ENCODE measurements around the gene MAPK13. TPM values are rescaled to one million over a fixed set of nuclear protein-coding genes. Genes with fewer than 3 reads are reported as not detected.
"Not testable (repeated sequence)": the region's sequence is repeated elsewhere in the genome, so short reads cannot be mapped to it uniquely, and the experiment has no call there.

MAPK13 gene
- total RNA-seq = 1.3 and 2.5 TPM in 2 replicates

DNA sequence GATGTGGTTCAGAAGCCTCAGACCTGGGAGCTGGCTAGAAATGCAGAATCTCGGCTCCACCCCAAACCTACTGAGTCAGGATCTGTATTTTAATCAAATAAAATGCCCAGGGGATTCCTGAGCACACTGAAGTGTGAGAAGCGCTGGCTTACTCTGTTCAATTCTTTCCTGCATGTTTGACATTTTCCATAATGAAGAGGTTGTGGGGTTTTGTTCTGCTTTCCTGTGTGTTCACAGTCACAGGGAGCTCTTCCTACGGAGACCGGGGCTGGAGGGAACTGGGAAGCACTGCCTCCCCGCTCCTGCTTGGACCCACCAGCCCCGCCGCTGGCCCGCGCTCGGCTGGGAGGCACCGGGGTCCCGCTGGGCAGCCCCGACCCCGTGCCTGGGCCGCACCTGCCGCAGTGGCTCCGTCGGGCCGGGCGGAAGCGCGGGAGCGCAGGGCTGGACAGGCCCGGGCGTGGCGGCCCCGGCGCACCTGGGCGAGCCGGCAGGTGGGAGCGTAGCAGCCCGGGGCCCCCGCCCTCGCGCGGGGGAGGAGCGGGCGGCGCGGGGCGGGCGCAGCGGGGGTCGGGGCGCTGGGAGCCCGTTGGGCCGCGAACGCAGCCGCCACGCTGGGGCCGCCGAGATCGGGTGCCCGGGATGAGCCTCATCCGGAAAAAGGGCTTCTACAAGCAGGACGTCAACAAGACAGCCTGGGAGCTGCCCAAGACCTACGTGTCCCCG, at the start of gene MAPK13:
Gene MAPK13, plus strand, starts transcription at position 573 of the 726 bp plus-strand sequence. Its CDS starts 70 bp downstream, at position 643.
- no peak for DNase-seq (ENCODE audit: low read depth, low spot score)

DNA sequence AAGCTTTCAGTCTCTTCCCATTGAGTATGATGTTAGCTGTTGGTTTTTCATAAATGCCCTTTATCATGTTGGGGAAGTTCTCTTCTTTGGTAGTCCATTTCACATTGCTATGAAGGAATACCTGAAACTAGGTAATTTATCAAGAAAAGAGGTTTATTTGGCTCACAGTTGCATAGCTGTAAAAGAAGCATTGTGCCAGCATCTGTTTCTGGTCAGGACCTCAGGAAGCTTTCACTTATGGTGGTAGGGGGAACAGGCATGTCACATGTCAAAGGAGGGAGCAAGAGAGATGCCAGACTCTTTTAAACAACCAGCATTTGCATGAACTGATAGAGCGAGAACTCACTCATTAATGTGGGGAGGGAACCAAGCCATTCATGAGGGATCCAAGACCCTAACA, 48.0 kb upstream of the MAPK13 start:
- no peak for DNase-seq (ENCODE audit: low read depth, low spot score)

DNA sequence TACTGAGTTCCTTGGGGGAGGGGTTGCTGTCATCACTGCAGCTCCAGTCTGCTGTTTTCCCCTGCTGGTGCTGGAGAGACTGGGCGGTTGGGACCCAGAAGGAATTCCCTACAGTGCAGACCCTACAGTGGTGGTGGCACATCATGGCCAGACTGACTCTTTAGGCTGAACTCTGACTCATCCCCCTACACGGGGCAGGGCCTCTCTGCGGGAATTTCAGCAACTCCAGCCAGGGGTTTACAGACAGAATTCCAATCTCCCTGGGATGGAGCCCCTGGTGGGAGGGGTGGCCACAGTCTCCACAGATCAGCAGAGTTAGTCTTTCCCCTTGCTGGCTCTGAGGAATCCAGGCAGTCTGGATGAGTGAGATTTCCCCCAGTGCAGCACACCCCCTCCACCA, 46.9 kb upstream of the MAPK13 start:
- DNase-seq (ENCODE audit: low read depth, low spot score) = no peak

DNA sequence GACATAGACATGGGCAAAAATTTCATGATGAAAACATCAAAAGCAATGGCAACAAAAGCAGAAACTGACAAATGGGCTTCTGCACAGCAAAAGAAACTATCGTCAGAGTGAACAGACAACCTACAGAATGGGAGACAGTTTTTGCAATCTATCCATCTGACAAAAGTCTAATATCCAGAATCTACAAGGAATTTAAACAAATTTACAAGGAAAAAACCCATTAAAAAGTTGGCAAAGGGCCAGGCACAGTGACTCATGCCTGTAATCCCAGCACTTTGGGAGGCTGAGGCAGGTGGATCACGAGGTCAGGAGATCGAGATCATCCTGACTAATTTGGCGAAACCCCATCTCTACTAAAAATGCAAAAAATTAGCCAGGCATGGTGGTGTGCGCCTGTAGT, 42.1 kb upstream of the MAPK13 start:
- DNase-seq (ENCODE audit: low read depth, low spot score) = not testable (repeated sequence)

DNA sequence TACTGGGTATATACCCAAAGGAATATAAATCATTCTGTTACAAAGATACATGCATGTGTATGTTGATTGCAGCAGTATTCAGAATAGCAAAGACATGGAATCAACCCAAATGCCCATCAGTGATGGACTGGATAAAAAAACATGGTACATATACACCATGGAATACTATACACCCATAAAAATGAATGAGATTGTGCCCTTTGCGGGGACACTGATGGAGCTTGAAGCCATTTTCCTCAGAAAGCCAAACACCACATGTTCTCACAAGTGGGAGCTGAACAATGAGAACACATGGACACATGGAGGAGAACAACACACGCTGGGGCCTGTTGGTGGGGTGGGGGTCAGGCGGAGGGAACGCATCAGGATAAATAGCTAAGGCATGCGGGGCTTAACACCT, 41.3 kb upstream of the MAPK13 start:
- no peak for DNase-seq (ENCODE audit: low read depth, low spot score)

DNA sequence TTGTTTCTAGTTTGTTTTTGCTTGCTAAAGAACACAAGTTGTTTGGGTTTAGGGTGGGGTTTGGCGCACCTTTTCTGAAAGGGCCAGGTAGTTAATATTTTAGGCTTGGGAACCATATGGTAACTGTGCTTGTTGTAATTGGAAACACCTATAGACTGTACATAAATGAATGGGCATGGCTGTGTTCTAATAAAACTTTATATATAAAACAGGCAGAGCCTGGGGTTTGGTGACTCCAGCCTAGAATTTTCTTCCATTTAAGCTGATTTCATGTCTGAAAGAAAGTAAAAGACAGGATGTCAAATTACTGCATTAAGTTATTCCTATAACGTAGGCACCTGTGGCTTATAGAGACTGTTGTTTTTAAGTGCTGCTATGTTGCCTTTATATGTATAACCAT, 36.1 kb upstream of the MAPK13 start:
- DNase-seq (ENCODE audit: low read depth, low spot score) = no peak

DNA sequence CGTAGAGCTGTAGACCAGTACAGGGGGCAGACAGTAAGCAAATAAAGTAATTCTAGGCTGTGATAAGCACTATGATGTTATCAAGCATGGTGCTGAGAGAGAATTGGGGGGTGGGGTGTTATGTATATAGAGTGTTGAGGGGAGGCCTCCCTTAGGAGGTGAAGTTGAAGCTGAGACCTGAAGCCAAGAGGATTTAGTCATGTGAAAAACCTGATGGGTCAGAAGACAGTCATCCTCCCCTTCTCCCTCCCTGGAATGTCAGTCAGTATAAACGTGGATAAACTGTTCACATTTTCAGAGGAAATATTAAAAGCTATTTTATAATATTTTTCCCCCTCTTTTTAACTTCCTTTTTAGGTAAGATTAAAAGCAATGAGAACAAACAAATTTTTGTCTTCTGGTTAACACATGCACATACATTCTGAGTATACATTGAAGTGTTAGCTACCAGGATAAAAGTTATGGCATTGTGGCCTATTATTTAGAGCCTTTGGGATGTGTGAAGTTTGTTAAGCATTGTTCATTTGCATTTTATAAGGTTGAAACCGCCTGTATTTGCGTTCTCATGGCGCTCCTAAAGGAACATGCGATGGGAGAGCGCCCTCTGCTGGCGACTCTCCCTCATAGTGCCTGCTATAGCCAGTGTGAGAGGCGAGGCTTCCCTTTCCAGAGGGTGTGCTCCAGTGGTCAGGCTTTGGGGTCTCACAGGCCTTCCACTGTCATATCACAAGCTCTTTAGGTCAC, 35.4 kb upstream of the MAPK13 start:
- DNase-seq (ENCODE audit: low read depth, low spot score) = peak; percentile 26

DNA sequence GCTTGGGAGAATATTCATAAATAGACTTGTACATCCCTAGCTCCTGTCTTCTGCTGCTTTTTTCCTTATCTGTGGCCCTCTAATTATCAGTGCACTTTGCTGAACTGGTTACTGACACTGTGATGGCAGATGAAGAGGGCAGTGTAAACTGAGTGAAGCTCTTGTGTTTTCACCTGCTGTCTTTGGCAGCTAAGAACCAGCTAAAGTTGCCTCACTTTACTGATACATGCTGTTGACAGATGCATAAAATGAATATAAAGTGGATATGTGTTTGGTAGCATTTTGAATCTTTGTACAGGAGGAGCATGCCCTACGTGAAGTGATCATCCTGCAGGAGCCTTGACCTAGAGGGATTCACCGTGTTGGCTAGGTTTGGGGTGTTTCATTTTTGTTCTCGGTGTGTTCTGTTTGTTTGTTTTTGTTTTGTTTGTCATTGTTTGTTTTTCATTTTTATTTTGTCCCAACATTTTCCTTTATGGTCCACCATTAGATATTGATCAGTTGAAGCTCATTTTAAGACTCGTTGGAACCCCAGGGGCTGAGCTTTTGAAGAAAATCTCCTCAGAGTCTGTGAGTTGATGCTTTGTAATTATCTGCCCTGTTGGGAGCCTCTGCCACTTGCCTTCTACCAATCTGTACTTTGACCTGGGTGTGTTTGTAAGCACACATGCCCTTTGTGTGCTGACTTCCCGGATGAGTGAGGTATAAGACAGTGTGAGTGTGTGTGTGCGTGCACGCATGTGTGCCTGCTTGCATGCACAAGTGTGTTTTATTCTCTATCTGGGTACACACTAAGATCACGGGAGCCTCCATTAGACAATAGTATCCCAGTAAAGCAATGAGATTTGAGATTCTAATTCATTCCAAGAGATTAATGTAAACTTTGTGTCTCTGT, 34.6 kb upstream of the MAPK13 start:
- no peak for DNase-seq (ENCODE audit: low read depth, low spot score)

DNA sequence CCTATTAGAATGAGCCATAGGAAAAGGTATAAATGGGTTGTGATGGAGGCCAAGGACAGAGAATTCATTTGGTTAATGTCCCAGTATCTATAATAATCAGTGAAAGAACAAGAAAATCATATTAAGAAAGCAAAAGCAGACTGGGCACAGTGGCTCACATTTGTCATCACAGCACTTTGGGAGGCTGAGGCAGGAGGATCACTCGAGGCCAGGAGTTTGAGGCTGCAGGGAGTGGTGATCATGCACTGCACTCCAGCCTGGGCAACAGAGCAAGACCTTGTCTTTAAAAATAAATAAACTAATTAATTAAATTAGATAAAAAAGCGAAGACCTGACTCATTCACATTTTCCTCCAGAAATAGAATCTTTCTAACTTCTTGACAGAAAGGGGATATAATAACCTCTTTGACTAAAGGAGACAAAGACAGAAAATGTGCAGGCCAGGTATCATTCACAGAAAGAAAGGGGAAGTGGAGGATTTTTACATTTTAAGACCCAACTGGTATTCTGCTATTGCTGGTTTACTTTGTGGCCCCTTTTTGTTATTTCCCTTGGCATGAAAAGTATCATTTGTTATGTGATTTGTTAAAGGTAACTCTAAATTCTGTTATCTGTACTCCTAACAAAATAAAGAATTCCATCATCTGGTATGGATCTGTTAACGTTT, 31.9 kb upstream of the MAPK13 start:
- DNase-seq (ENCODE audit: low read depth, low spot score) = no peak

DNA sequence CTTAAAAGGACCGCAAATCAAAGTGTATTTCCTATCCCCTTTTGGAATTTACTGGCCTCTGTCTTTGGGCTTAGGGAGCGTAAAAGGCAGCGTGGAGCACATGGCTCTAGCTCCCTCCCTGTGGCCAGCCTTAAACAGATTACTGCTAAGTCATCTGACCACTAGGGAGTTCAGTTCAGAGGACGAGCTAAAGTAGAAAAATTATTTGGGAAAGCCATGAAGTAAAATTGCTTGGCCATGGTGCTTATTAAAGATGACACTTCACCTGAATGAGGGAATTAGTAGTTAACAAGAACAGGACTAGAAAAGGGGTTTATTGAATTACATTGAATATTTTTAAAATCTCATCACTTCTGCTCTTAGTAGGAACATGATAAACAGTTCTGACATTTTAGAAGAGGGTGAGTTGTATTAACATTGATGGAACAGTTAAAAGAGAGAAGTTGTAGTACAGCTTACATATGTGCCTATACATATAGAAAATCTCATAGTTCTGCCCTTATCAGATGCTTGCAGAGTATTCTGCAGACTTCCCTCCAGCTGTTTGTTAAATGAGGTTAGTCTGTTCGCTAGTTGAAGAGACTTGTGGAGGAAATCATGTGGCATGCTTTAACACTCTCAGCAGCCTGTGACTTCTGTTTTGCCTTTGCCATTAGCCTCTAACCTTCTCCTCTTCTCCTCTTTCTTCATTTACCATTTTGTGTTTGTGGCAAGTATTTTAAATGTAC, 31.2 kb upstream of the MAPK13 start:
- DNase-seq (ENCODE audit: low read depth, low spot score) = no peak

DNA sequence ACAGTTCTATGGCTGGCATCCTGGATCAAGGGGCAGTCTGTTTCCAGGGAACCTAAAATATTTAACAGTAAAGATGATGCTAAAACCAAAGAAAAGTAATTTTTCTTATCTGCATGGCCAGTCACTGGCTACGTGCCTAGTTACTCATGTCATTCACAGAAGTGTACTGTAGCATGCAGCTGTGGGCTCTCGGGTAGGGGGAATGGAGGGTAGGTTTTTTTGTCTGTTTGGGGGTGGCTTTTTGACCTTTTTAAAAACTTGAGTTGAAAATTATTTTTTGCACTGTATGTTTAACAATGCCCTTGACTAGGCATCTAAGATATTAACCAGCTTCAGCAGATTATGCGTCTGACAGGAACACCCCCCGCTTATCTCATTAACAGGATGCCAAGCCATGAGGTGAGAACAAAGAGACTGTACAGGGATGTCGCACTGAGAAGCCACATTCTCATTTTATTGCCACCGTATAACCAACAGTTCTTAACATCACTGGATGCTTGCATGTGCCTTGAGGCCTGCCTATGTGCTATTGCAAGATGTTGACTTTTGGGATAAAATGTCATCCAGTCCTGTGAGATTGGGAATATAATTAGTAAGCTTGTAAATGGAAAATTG, 30.3 kb upstream of the MAPK13 start:
- no peak for DNase-seq (ENCODE audit: low read depth, low spot score)

DNA sequence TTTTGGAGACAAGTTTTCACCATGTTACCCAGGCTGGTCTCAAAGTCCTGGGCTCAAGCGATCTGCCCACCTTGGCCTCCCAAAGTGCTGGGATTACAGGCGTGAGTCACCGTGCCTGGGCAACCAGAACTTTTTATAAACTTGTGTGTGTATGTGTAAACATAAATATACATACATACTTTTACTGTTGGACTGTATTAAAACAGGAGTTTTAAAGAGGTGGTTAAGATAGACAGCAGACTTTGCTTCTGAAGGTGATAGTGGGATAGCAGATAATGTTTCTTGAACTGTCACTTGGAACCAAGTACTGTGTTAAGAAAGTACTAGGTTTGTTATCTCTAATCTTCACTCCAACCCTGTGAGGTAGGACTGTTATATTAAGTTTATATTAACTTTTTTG, 28.6 kb upstream of the MAPK13 start:
- DNase-seq (ENCODE audit: low read depth, low spot score) = no peak

DNA sequence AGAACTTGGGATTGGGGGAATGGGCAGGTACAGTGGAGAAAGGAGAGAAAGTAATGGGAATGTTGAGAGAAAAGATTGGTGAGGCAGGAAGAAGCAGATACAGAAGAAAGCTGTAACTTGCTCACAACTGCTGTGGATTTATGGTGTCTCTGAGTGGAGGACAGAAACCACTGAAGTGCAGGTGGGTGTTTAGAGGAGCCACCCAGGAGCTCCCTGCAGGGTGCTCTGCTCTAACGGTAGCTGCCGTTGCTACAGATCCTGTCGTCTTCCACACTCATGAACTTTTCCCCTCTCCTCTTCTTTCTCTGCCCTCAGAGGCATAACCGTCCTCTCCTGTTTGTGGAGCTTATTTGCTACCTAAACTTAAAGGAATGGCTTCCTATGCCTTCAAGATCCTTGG, 27.5 kb upstream of the MAPK13 start:
- DNase-seq (ENCODE audit: low read depth, low spot score) = no peak

DNA sequence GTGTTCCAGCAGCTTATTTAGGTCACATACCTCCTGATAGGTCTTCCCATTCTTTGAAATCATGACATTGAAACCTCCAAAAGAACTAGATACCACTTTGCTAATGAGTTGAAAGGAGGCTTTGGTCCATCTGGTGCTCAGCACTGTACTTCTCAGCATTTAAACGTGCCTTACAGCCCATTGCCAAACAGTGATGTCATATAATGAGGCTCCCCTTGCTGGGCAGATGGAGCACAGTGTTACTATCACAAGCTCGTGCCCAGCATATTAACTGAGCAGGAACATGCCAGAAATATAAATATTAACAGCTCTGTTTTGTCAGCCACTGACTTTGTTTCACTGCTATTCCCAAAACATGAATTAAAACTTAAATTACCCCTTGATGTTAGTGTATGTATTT, 25.5 kb upstream of the MAPK13 start:
- DNase-seq (ENCODE audit: low read depth, low spot score) = no peak

DNA sequence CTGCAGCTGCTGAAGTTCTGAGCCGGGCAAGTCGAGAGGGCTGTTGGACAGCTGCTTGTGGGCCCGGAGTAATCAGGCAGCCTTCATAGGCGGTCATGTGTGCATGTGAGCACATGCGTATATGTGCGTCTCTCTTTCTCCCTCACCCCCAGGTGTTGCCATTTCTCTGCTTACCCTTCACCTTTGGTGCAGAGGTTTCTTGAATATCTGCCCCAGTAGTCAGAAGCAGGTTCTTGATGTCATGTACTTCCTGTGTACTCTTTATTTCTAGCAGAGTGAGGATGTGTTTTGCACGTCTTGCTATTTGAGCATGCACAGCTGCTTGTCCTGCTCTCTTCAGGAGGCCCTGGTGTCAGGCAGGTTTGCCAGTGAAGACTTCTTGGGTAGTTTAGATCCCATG, 21.2 kb upstream of the MAPK13 start:
- no peak for DNase-seq (ENCODE audit: low read depth, low spot score)

DNA sequence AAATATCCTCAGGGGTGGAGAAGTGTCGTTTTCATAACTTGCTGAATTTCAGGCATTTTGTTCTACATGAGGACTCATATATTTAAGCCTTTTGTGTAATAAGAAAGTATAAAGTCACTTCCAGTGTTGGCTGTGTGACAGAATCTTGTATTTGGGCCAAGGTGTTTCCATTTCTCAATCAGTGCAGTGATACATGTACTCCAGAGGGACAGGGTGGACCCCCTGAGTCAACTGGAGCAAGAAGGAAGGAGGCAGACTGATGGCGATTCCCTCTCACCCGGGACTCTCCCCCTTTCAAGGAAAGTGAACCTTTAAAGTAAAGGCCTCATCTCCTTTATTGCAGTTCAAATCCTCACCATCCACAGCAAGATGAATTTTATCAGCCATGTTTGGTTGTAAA, 20.3 kb upstream of the MAPK13 start:
- DNase-seq (ENCODE audit: low read depth, low spot score) = no peak

DNA sequence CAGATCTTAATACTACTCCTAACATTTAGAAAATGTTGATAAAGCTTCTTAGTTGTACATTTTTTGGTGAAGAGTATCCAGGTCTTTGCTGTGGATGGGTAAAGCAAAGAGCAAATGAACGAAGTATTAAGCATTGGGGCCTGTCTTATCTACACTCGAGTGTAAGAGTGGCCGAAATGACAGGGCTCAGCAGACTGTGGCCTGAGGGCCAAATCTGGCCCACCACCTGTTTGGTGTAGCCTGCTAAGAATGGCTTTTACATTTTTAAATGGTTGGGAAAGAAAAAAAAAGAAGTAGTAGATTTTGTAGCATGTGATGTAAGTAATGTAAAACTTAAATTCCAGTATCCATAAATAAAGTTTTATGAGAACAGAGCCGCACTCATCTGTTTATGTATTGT, 19.4 kb upstream of the MAPK13 start:
- DNase-seq (ENCODE audit: low read depth, low spot score) = no peak

DNA sequence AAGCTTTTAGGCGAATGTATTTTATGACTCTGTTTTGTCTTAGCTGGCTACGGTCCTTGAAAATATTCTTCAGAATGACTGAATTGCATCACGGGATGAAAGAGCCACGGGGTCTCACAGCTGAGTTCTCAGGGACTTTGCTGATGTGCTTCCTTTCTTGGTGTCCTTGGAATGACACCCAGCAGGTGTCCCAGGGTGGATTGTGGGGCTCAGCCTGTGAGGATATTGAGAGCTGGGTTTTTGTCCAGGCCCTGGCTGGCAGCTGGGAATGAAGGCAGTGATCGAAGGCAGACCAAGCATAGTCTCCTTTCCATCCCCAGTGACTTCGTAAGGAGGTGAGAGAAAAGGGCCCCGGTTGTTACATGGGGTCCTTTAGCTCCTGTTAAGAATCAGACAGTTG, 18.8 kb upstream of the MAPK13 start:
- DNase-seq (ENCODE audit: low read depth, low spot score) = no peak

DNA sequence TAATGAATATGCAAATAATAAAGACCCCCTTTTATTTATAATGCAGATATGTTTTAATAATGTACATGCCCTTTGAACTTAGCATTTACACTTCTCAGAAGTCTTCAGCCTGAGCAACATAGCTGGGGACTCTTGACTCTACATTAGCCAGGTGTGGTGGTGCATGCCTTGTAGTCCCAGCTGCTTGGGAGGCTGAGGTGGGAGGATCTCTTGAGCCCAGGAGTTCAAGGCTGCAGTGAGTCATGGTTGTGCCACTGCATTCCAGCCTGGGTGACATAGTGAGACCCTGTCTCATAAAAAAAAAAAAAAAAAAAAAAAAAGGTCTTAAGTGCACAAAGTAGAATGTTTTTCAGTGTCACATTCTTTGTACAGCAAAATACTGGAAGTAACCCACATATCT, 17.3 kb upstream of the MAPK13 start:
- DNase-seq (ENCODE audit: low read depth, low spot score) = no peak

DNA sequence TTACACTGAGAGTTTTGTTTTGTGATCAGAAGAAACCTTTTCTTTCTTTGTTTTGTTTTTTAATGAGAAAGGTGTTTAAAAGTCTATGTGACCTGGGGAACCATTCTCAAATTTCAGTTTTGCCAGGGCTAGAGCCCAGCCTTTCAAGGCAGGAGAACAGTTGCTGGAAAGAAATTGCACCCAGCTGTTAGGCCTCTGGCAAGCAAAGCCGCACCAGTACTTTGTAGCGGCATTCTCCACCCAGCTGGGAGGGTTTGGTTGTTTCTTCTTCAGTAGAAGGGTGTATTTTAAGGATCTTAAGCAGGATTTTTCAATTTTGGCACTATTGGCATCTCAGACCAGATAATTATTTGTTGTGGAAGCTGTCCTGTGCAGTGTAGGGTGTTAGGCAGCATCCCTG, 16.6 kb upstream of the MAPK13 start:
- DNase-seq (ENCODE audit: low read depth, low spot score) = no peak
